ENCODE data around the gene CPOX.

CPOX gene

GRCh38 chr3:98608029-98608428, 14.6 kb upstream of the CPOX start:
- H3K4me3 ChIP-seq (ENCODE audit: low read depth, low read length), result no peak overlapping the region
- no peak for DNase-seq (ENCODE audit: low read depth)
- TF ChIP-seq CTCF (IDR thresholded peaks at IDR 0.05; ENCODE audit: low read depth, low read length) (no peak), MAX (IDR thresholded peaks at IDR 0.05; ENCODE audit: low read depth, low read length) (no peak), POLR2A (IDR thresholded peaks at IDR 0.05; ENCODE audit: extremely low read depth, insufficient read length) (no peak), MYC (IDR thresholded peaks at IDR 0.05; ENCODE audit: low read depth, low read length) (no peak)

- DNase-seq (ENCODE audit: low read depth), result no peak
- H3K4me3 ChIP-seq (ENCODE audit: low read depth, low read length), result no peak overlapping the region
- TF ChIP-seq MYC (IDR thresholded peaks at IDR 0.05; ENCODE audit: low read depth, low read length) (no peak), CTCF (IDR thresholded peaks at IDR 0.05; ENCODE audit: low read depth, low read length) (no peak), POLR2A (IDR thresholded peaks at IDR 0.05; ENCODE audit: extremely low read depth, insufficient read length) (no peak), MAX (IDR thresholded peaks at IDR 0.05; ENCODE audit: low read depth, low read length) (no peak)
These were observed 10.2 kb upstream of the CPOX start for GRCh38 chr3:98603580-98603979.

GRCh38 chr3:98602078-98602678, 8.8 kb upstream of the CPOX start:
- peak; percentile 73 for DNase-seq (ENCODE audit: low read depth)
- H3K4me3 ChIP-seq (ENCODE audit: low read depth, low read length), result no peak overlapping the region
- TF ChIP-seq POLR2A (IDR thresholded peaks at IDR 0.05; ENCODE audit: extremely low read depth, insufficient read length) (no peak), CTCF (IDR thresholded peaks at IDR 0.05; ENCODE audit: low read depth, low read length) (peak; percentile 55), MYC (IDR thresholded peaks at IDR 0.05; ENCODE audit: low read depth, low read length) (peak; percentile 28; the same call in 1 of the 2 replicates), MAX (IDR thresholded peaks at IDR 0.05; ENCODE audit: low read depth, low read length) (peak; percentile 37; the same call in 1 of the 2 replicates)

- TF ChIP-seq MAX (IDR thresholded peaks at IDR 0.05; ENCODE audit: low read depth, low read length) (no peak), POLR2A (IDR thresholded peaks at IDR 0.05; ENCODE audit: extremely low read depth, insufficient read length) (no peak), MYC (IDR thresholded peaks at IDR 0.05; ENCODE audit: low read depth, low read length) (no peak), CTCF (IDR thresholded peaks at IDR 0.05; ENCODE audit: low read depth, low read length) (no peak)
- no peak overlapping the region for H3K4me3 ChIP-seq (ENCODE audit: low read depth, low read length)
- no peak for DNase-seq (ENCODE audit: low read depth)
These were observed 7.8 kb upstream of the CPOX start for GRCh38 chr3:98601180-98601579.

- no peak for DNase-seq (ENCODE audit: low read depth)
- TF ChIP-seq MAX (IDR thresholded peaks at IDR 0.05; ENCODE audit: low read depth, low read length), result no peak
- TF ChIP-seq CTCF (IDR thresholded peaks at IDR 0.05; ENCODE audit: low read depth, low read length), result no peak
- TF ChIP-seq POLR2A (IDR thresholded peaks at IDR 0.05; ENCODE audit: extremely low read depth, insufficient read length), result no peak
- no peak for TF ChIP-seq MYC (IDR thresholded peaks at IDR 0.05; ENCODE audit: low read depth, low read length)
- no peak overlapping the region for H3K4me3 ChIP-seq (ENCODE audit: low read depth, low read length)
These were observed 7.1 kb upstream of the CPOX start for GRCh38 chr3:98600412-98601095.
